ENCODE measurements around the gene ABHD10. TPM values are rescaled to one million over a fixed set of nuclear protein-coding genes. Genes with fewer than 3 reads are reported as not detected.

ABHD10 gene
- total RNA-seq, 1 donor from 2014 or later, result 29.7 TPM

GRCh38 chr3:111963424-111963823 lies 15.4 kb upstream of the ABHD10 start:
- intact Hi-C loops (cut with micrococcal nuclease), result no loop called here

- intact Hi-C loops (cut with micrococcal nuclease), result loop anchor here (5.0 kb wide), 1 partner anchor 103 kb away; no protein-coding TSS in a partner anchor
Observed at GRCh38 chr3:111965484-111965883, 13.3 kb upstream of the ABHD10 start.

- intact Hi-C loops (cut with micrococcal nuclease), result loop anchor here (1.0 to 5.0 kb wide), 6 partner anchors 46 to 389 kb away; no protein-coding TSS in a partner anchor
Observed at GRCh38 chr3:111967068-111967467, 11.8 kb upstream of the ABHD10 start.

DNA sequence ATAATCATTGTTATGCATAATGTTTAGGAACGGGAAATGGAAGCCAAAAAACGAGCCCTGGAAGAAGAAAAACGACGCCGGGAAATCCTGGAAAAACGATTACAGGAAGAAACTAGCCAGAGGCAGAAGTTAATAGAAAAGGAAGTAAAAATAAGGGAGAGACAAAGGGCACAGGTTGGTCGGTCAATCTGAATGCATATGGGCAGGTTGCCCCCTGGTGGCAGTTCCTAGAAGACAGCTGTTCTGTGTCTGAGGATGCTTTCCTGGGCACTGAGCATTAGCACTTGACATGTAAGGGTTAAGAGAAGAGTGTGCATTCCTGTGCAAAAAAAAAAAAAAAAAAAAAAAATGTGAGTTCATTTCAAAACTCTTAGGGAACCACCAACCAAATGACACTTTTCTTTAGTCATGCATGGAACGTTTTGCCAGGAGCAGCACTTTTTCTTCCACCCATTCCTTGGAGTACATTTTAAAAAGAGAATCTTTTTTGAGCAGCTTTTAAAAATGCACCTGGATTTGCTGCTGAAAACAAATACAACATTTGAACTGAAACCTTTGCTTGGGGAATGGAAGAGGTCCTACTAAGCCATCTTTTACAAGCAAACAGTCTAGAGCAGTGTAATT lies 11.1 kb upstream of the ABHD10 start:
- intact Hi-C loops (cut with micrococcal nuclease), result loop anchor here (1.0 to 5.0 kb wide), 6 partner anchors 46 to 389 kb away; no protein-coding TSS in a partner anchor

GRCh38 chr3:111968319-111969054 lies 10.3 kb upstream of the ABHD10 start:
- intact Hi-C loops (cut with micrococcal nuclease), result loop anchor here (5.0 kb wide), 1 partner anchor 106 kb away; no protein-coding TSS in a partner anchor

GRCh38 chr3:111970376-111970775 lies 8.4 kb upstream of the ABHD10 start:
- intact Hi-C loops (cut with micrococcal nuclease), result loop anchor here (10.0 kb wide), 1 partner anchor 736 kb away; no protein-coding TSS in a partner anchor

DNA sequence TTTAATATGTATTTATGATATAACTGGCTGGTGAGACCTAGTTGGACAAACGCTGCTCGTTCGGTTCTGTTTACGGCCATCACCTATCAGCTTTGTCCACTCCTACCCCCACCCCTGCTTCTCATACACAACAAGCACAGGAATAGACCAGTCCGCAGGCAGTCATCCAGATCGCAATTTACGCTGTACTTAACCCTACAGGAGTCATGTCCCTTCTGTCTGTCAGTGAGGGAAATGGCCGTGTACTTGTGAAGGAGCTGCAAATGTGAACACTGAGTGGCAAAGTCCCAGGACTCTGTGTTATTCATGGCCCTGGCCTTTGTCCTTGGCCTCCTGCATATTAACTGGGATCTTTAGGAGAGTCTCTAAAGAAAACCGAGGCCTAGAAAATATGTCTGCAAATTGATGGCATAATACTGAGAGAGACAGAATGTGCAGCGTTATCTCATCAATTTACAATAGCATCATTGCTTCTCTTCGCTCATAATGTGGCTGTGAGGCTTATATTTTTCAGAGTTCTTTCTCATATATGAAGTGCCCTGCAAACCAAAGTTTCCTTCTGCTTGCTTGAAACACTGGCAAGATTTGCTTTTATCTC lies 7.2 kb upstream of the ABHD10 start:
- intact Hi-C loops (cut with micrococcal nuclease), result loop anchor here (10.0 kb wide), 1 partner anchor 737 kb away; no protein-coding TSS in a partner anchor

- intact Hi-C loops (cut with micrococcal nuclease), result loop anchor here (10.0 kb wide), 1 partner anchor 738 kb away; no protein-coding TSS in a partner anchor
Observed at GRCh38 chr3:111972891-111973290, 5.9 kb upstream of the ABHD10 start.

- intact Hi-C loops (cut with micrococcal nuclease), result loop anchor here (5.0 to 10.0 kb wide), 2 partner anchors 740 to 903 kb away; partner anchors contain the start of gene NECTIN3
Observed at GRCh38 chr3:111975131-111975530, 3.7 kb upstream of the ABHD10 start.

GRCh38 chr3:111976254-111976653 lies 2.6 kb upstream of the ABHD10 start:
- intact Hi-C loops (cut with micrococcal nuclease), result loop anchor here (5.0 to 10.0 kb wide), 2 partner anchors 741 to 904 kb away; partner anchors contain the start of gene NECTIN3

- intact Hi-C loops (cut with micrococcal nuclease), result loop anchor here (1.0 to 10.0 kb wide), 8 partner anchors 10 to 1717 kb away; partner anchors contain the start of genes C3orf52, NECTIN3, SLC35A5 and USF3
Observed at GRCh38 chr3:111979434-111980038, 710 bp downstream of the ABHD10 start.

DNA sequence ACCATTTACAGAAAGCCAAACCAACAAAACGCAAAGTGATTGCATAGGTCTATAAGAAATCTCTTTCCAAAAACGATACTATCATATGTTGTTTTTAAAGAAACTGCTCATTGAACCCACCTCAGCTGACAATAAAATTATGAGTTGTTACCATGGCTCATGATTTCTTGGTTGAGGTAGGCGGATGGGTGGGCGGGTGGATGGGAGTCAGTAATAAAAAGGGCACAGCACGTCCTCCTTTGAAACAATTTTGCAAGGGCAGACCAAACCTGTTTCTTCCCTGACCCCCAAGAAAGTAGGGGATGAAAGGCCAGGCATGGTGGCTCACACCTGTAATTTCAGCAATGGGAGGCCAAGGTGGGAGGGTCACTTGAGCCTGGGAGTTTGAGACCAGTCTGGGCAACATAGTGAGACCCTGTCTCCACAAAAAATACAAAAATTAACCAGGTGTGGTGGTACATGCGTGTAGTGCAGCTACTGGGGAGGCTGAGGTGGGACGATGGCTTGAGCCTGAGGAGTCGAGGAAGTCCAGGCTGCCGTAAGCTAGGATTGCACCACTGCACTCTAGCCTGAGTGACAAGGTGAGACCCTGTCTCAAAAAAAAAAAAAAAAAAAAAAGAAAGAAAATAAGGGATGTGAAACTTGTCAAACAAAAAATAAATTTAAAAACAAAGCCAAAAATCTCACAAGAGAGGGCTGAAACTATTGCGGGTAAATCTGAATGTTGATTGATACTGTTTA lies 2.1 kb downstream of the ABHD10 start:
- intact Hi-C loops (cut with micrococcal nuclease), result no loop called here

- intact Hi-C loops (cut with micrococcal nuclease), result no loop called here
Observed at GRCh38 chr3:111981457-111981763, 2.6 kb downstream of the ABHD10 start.

- intact Hi-C loops (cut with micrococcal nuclease), result no loop called here
Observed at GRCh38 chr3:111984636-111985298, 5.9 kb downstream of the ABHD10 start.

DNA sequence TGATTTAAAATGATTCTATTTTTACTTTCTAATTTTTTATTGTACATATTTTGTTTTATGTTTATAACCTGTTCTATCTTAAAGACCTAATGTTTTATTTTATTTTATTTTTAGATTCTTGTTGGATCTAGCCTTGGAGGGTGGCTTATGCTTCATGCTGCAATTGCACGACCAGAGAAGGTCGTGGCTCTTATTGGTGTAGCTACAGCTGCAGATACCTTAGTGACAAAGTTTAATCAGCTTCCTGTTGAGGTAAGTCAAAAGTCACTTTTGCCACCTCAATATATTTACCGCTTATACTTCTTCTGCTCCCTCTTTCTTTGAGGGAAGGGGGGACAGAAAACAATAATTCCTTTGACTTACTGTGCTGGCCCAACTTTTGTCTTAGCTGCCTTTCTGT lies 8.0 kb downstream of the ABHD10 start:
- intact Hi-C loops (cut with micrococcal nuclease), result no loop called here

DNA sequence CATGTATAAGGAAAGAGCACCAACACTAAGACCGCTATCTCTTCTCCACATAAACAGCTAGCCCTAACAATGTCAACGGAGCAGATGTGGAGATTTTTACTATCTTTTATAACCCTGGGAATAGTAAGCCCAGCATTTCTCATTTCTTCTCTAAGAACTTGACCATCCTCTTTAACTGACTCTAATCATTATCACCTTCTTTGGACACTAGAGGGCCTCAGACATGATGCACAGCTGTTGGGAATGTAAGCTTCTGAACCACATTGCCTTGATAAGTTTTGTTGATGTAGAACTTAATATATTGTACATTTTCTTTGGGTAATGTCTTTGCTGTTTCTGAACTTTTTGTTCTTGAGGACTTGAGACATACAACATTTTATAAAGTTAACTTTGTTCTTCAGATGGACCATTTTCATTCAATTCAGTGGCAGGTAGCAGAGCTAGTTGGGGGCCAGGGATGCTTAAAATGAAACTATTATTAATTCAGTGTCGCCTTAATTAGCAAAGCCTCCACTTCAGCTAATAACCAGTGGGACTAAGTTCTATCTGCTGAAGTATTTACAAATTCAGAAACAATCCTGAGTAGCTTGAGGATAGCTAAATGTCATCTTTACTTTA lies 10.3 kb downstream of the ABHD10 start:
- intact Hi-C loops (cut with micrococcal nuclease), result loop anchor here (1.0 kb wide), 3 partner anchors 10 to 54 kb away; partner anchors contain the start of gene ABHD10

GRCh38 chr3:111993038-111993437 lies 14.2 kb downstream of the ABHD10 start:
- intact Hi-C loops (cut with micrococcal nuclease), result no loop called here

DNA sequence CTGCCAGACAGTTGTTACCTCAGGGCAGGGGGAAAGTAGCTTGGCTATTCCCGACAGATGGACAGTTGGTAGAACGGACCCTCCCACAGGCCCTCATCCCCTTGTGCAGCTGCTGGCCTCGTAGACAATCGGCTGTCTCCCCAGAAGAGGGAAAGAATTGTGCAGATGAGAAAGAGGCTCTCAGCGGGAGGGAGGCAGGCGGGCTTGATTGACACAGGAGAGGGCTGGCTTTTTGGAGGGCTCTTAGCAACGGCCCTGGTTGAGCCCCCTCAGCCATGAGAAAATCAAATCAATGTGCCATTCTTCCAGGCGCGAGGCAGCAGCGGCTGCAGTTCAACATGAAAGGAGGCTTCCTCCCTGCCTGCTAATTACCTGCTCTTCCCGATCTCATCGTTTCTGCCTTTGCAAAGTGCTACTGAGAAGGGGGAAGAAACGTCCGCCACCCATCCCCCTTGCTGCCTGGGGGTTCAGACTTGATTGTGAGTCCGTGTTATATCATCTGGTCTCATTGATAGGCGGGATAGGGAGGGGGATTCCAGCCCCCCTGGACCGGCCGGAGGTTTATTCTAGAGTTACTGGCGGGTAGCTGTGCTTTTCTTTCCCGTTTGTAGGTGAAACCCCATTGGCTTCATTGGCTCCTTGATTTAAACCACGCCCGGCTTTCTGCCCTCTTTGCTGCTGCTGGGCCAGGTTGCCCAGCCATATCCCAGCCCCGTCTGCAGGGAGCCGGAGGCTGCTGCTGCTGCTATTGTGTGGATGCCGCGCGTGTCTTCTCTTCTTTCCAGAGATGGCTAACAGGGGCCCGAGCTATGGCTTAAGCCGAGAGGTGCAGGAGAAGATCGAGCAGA lies 20.0 kb downstream of the ABHD10 start, which contains the start of gene TAGLN3:
TAGLN3 (plus strand) TSS at position 287 of the 848 bp plus-strand sequence; CDS start at position 788, 501 bp downstream.
- intact Hi-C loops (cut with micrococcal nuclease), result no loop called here

All from T-helper 1 cell treated with Interleukin-12 subunit alpha and Interleukin-12 subunit beta and Interleukin-4 antibody, amounts not matched to agents 30 ng/mL and 1 ng/mL, for 36 hours (primary cell).